NCI-H82 (cell line): ENCODE results near the gene EHBP1.
"Not testable (repeated sequence)": the region's sequence is repeated elsewhere in the genome, so short reads cannot be mapped to it uniquely, and the experiment has no call there.

Experiments
- DNase-seq: peaks from one replicate; lab custom pipeline; 2025; lab: John Stamatoyannopoulos, UW

Gene EHBP1

GRCh38 chr2:63073994-63074393 is 368.5 kb downstream of the EHBP1 start:
- no peak for DNase-seq

- DNase-seq: not testable (repeated sequence)
Observed at GRCh38 chr2:63074399-63074798, 368.9 kb downstream of the EHBP1 start.

DNA sequence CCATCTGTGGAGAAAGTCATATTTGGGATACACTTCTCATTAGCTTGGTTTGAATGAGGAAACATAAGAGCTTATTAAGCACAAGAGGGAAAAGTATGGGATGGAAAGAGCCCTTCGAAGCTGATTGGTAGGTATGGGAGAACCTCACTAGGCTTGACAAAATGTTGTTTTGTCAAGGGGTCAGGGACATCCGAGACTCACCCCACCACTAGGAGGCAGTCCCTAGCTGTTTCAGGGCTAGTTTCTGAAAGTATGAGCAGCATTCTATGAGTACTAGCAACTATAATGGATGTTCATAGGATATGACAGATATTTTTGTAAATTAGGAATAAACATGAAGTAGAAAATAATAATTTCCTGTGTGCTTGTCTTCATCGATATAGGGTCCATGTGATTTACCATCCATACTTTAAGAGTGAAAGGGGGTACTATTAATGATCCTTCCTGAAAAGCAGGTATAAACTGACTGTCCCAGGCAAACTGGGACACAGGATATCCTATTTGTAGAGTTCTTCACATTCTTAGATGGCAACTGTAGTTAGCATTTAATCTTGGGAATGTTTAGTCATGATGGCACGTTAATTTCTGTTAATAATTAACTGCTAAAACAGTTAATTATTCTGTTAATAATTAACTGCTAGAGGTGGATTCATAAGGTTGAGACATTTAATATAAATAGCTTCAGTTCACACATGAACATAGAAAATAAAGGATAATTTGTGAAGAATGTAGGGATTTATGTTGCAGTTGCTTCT is 373.5 kb downstream of the EHBP1 start:
- DNase-seq: peak; percentile 66

DNA sequence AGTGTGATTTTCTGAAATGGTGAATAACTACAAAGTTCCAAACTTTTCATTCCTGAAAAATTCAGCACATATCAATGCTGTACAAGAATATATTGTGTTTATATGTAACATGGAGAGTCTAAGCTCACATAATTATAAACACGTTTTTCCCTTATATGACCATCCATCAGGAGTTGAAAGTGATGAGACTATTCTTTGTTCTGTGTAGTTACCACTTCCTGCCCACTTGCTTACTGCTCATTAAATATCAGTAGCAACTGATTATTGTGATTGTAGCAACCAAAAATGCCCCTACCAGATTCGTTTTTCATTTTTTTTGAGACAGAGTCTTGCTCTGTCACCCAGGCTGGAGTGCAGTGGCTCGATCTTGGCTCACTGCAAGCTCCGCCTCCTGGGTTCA is 375.9 kb downstream of the EHBP1 start:
- no peak for DNase-seq

- no peak for DNase-seq
Observed at GRCh38 chr2:63086687-63087086, 381.2 kb downstream of the EHBP1 start.

DNA sequence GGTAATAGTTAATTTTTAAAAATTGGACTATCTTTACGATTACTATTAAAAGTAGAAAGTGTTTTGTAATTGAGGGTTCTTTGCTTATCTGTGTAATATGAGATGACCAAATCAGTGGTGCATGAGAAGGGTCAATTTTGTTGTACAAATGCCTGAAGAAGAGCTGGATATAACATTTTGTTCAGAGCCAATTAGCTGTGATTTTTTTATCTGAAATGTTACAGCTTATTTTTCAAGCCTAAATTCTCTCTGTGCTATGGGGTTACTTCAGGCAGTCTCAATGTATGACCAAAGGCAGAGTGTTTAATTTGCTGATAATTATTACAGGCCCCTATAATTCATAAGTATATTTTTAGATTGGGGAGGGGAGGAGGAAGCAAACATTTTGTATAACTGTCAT is 386.9 kb downstream of the EHBP1 start:
- DNase-seq: no peak

DNA sequence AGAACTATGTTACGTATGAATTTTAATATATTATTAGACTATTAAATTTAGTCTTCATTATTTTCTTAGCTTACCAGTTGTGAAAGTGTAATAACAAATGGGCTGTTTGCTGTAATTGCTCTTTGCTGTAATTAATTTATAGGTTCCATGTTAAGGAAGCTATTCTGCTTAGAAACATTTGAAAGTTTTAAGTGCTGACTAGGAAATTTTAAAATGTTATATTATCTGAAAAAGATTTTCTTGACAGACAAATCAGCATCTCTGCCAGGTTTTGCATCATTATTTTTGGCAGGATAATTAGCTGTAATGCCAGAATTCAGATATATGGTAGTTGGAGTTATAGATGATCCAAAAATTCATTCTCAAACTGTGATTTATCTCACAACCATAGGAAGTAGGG is 387.3 kb downstream of the EHBP1 start:
- no peak for DNase-seq

DNA sequence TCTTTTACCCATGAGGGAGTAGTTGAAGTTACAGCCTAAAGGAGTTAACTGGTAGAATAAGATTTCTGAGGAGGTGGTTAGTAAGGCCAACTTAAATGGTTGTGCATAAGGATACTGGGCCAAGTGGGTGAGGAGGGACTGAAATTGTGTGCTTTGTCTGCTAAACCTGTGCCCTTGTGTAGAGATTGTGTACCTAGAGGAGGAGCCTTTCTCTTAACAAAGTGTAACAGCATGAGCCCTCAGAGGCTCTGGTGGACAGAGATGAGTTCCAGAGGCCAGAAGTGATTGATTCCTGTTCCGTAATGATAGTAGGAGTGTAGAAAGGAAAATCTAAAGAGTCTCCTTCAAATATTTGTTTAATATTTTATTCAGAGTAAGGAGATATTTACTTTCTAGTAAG is 388.0 kb downstream of the EHBP1 start:
- DNase-seq: no peak
